GM21528 (cell line): Measurements from ENCODE around the gene ATG4C.

Experiments
- ATAC-seq: cut with Tn5 transposase; IDR thresholded peaks from one replicate; pipeline ENCODE4 v1.9.1; 2021; ENCODE audit warnings: mild to moderate bottlenecking, moderate library complexity; ENCODE audit not compliant: unreplicated experiment, low FRiP score

The ATG4C gene

GRCh38 chr1:62836856-62837540 lies 53.1 kb downstream of the ATG4C start:
- ATAC-seq: no peak

GRCh38 chr1:62840555-62840954 lies 56.6 kb downstream of the ATG4C start:
- no peak for ATAC-seq

- ATAC-seq: no peak
Measured at GRCh38 chr1:62841587-62842169, 57.7 kb downstream of the ATG4C start.

- ATAC-seq: no peak
Measured at GRCh38 chr1:62844030-62844429, 60.1 kb downstream of the ATG4C start.

- no peak for ATAC-seq
Measured at GRCh38 chr1:62849031-62849430, 65.1 kb downstream of the ATG4C start.

- ATAC-seq: no peak
Measured at GRCh38 chr1:62852253-62852652, 68.3 kb downstream of the ATG4C start.

- no peak for ATAC-seq
Measured at GRCh38 chr1:62856960-62857359, 73.0 kb downstream of the ATG4C start.

- ATAC-seq: no peak
Measured at GRCh38 chr1:62869217-62869754, 85.4 kb downstream of the ATG4C start.

GRCh38 chr1:62870148-62870547 lies 86.2 kb downstream of the ATG4C start:
- no peak for ATAC-seq

GRCh38 chr1:62875676-62876075 lies 91.7 kb downstream of the ATG4C start:
- ATAC-seq: no peak

- no peak for ATAC-seq
Measured at GRCh38 chr1:62876535-62876934, 92.6 kb downstream of the ATG4C start.

- ATAC-seq: no peak
Measured at GRCh38 chr1:62877579-62877978, 93.6 kb downstream of the ATG4C start.

GRCh38 chr1:62879962-62880361 lies 96.0 kb downstream of the ATG4C start:
- ATAC-seq: no peak

- no peak for ATAC-seq
Measured at GRCh38 chr1:62882201-62883104, 98.5 kb downstream of the ATG4C start.

- ATAC-seq: no peak
Measured at GRCh38 chr1:62884156-62884740, 100.3 kb downstream of the ATG4C start.

- ATAC-seq: no peak
Measured at GRCh38 chr1:62887799-62888507, 104.0 kb downstream of the ATG4C start.

- no peak for ATAC-seq
Measured at GRCh38 chr1:62891956-62892562, 108.1 kb downstream of the ATG4C start.

GRCh38 chr1:62897788-62898187 lies 113.9 kb downstream of the ATG4C start:
- ATAC-seq: no peak

- no peak for ATAC-seq
Measured at GRCh38 chr1:62900566-62900965, 116.6 kb downstream of the ATG4C start.

GRCh38 chr1:62901650-62902049 lies 117.7 kb downstream of the ATG4C start:
- ATAC-seq: no peak
